SIG-M5 (cell line): ENCODE data around the gene AFG1L.
A peak's percentile ranks its signal among the peaks of the same experiment; 100 is the strongest.
"Not testable (repeated sequence)": the region's sequence is repeated elsewhere in the genome, so short reads cannot be mapped to it uniquely, and the experiment has no call there.

Experiments used
- DNase-seq: peaks from one replicate; lab custom pipeline; 2025; lab: John Stamatoyannopoulos, UW

The AFG1L gene

DNA sequence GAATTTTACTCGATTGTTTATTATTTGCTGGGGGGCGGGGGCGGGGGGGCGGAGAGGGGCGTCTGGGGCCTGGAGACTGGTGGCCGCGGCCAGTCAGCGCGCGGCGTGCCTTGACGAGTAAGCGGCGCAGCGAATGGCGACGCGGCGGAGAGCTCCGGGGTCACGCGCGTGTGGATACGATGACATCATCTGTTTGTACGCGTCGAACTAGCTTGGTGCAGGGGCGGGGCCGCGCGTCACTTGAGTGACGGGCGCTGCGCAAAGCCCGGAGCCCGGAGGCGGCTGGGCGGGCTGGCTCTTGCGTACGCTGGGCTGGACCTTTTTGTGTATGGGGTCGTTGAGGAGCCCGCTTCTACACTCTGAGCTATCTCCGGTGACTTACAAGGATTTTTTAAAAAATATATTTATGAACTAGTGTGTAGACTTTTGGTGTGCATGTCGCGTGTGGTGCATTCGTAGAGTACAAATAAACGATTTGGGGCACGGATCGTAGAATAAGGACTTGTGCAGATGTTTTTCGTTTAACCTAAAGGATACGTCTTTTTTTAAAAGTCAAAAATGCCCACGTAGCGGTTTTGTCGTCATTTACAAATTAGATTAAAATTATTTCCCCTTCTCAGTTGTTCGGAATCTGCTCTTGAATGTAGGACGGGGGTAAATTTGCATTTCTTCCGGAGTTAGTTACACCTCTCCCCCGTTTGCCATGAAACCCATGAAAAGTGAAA, 263.7 kb downstream of the AFG1L start:
- peak; percentile 80 for DNase-seq

DNA sequence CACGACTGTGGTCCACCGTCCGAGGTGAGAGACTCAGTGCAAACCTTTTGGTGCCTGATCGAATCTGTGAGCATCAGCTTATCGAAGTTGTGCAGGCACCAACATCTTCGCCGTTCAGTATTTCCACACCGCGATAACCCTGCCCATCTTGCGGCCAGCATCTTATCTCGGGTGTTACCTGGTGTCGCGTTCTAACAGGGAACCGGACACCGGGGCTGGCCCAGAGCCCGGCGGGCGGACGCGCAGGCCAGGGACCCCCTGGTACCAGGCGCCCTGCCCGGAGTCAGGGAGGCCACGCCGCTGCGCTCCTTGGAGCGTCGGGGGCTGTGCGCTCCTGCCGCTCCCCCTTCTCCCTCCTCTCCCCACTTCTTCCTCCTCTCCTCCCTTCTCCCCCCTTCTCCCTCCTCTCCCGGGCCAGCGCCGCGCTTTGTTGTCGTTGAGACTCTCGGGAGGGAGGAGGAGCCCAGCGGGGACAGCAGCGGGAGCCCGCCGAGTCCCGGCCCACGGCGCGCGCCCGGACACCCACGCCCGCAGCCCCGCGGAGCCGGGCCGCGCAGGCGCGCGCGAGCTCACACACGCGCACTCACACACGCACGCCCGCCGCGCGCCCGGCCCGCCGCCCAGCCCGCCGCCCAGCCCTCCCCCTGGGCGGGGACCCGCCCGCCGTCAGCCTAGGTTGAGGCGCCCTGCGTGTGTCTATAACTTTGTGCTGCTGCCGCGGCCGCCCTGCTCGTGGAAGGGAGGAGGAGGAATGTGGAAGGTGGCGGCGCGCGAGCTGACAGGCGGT, 264.4 kb downstream of the AFG1L start:
- DNase-seq, result peak; percentile 44

DNA sequence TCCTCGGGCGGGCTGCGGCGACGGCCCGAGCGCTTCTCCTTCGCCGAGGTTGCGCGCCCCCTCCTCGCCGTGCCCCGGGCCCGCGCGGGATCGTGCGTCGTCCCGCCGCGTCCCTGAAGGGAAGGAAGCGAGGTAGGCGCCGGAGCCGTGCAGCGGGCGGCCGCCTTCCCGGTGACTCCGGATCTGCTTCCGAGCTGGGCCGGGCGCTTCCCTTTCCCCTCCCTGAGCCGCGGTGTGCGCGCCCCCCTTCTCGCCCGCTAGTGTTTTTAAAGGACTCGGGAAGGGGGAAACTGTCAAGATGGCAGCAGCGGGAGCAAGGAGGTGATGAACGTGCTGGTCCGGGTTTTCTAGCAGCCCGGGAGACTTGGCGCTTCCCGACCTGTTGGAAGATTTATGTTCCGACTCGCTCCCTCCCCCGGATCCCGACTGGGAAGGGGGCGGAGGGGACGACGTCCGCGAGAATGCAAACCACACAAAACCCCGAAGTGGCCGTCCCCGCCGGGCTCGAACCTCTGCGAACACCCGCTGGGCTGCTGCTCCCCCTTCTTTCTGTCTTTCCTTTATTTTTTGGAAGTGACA, 265.1 kb downstream of the AFG1L start:
- no peak for DNase-seq

DNA sequence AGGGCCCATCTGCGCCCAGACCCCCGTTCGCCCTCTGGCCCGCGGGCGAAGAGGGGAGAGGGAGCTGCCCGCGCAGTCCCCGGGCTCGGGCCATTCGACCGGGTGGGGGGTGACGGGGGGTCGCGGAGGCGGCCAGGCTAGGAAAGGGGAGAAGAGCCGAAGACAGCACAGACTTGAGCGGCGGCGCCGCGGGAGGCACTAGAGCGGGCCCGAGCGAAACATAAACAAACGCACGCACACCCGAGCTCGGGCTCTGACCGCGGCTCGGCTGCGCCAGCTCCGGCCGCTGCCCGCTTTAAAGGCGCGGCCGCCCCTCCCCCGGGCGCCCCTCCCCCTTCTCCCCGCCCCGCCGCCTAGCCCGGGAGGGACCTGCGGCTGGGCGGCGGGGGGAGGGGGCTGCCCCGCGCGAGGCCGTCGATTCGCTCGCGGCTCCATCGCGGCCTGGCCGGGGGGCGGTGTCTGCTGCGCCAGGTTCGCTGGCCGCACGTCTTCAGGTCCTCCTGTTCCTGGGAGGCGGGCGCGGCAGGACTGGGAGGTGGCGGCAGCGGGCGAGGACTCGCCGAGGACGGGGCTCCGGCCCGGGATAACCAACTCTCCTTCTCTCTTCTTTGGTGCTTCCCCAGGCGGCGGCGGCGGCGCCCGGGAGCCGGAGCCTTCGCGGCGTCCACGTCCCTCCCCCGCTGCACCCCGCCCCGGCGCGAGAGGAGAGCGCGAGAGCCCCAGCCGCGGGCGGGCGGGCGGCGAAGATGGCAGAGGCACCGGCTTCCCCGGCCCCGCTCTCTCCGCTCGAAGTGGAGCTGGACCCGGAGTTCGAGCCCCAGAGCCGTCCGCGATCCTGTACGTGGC, 265.8 kb downstream of the AFG1L start, which contains the start of gene FOXO3:
TSS of gene FOXO3 (plus strand) at position 455 of the 846 bp plus-strand sequence. CDS start at position 747, 292 bp downstream.
- DNase-seq, result no peak

DNA sequence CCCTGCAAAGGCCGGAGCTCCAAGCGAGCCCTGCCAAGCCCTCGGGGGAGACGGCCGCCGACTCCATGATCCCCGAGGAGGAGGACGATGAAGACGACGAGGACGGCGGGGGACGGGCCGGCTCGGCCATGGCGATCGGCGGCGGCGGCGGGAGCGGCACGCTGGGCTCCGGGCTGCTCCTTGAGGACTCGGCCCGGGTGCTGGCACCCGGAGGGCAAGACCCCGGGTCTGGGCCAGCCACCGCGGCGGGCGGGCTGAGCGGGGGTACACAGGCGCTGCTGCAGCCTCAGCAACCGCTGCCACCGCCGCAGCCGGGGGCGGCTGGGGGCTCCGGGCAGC, 266.4 kb downstream of the AFG1L start:
- DNase-seq, result not testable (repeated sequence)

DNA sequence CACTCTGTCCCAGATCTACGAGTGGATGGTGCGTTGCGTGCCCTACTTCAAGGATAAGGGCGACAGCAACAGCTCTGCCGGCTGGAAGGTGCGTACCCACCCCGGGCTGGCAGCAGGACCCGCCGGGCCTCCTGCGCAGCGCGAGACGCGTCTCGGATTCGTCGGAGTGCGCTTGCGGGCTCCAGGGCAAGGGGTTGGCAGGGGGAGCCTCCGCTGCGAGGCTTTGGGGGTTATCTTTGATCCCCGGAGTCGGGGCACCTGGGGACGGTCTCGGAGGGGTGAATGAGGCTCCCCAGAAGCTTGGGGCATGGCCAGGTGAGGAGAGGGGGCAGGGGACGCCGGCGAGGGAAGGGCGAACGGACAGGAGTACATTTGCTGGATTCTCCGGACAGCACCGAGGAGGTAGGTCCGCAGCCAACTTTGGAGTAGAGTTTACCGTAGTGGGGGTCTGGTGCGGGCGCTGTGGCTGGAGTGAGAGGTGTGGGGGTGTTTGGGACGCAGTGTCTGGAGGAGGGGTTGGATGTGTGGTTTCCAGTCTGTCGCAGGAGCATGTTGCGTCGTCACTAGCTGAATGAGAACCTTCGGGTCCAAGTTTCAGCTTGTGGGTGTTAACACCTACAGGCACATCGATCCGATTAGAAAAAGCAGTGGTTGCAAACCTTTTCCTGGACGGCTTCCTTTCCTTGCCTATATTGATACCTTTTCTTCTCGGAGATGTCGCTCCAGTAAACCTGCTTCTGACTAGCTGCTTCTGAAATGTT, 267.1 kb downstream of the AFG1L start:
- no peak for DNase-seq

DNA sequence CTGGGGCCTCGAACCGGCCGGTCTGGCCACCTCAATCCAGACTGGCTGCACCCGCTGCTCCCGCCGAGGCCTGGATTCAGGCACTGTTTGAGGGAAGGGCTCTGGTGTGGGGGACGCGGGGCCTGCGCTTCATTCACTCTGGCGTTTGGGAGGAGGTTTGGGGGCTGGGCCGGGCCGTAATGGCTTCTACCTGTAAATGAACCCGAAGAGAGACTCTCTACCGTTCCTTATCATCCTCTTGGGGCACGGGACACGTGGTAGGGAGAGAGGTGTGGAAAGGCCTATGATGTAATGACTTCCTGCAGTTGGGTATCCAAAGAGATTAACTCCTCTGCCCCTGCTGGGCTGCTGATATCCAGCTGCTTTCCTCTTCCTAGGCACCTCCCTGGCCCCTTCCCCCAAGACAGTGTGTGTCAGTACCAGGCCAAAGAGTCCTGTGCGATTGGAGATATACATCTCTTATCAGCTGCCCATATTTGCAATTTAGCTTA, 267.7 kb downstream of the AFG1L start:
- peak; percentile 16 for DNase-seq

DNA sequence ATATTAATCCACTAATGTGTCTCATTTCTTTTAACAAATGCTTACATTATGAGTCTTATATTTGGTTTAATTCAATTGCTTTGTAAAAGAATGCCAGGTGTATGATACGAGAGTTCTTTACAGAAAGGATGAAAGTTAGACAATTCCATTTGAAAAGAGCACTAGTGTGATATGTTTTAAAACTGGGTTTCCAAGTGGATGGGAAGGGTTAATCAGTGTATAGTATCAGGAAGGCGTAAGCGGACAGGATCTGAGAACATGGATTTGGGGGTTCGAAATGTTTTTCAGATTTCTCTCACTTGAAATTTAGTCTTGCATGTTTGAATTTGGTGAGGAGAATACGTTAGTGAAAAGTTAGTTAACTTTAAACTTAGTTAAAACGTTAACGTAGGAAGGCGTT, 268.4 kb downstream of the AFG1L start:
- no peak for DNase-seq

DNA sequence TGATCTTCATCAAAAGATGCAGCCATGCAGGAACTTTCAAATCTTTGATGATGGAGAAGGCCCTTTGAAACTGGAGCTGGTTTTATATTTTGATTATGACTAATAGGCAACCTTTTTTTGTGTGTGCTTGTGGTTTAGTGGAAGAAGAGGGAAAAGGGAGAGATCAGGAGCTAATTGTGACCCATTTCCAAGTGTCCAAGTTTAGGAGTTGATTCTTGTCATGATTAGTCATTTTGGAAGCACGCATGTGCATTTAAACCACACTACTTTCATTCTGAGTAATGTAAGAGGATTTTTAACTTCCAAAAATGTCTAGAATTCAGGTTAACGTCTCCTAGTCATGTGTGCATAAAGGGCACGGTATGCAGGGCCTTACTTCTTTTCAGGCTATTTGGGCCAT, 269.3 kb downstream of the AFG1L start:
- no peak for DNase-seq

DNA sequence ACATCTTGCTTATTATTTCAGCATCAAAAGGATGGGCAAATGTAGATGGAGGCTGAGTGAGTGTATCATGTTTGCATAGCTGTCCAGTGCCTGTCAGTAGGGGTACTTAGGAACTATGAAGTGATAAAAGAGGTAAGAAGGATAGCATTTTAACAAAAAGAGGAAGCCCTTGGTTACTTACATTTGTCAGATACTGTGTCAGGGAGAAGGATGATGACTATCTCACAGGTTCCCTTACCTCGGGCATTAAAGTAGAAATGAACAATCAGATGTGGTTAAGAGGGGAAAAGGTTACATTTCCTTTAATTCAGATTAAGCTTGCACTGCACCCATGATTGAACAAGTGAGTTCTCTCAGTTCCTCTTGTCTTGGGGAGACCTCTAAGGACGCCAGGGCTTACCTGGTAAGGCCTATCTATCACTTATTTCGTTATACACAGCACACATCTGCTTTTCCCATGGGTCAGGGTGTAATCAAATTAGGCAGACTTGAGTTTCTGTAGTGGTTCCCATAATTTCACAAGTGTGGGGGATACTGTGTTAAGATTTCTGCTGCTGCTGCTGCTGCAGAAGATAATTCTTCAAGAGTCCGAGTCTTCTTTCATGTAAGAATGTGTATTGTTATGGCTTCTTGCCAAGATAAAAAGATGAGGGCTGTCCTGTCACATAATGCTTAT, 270.4 kb downstream of the AFG1L start:
- DNase-seq, result peak; percentile 65

DNA sequence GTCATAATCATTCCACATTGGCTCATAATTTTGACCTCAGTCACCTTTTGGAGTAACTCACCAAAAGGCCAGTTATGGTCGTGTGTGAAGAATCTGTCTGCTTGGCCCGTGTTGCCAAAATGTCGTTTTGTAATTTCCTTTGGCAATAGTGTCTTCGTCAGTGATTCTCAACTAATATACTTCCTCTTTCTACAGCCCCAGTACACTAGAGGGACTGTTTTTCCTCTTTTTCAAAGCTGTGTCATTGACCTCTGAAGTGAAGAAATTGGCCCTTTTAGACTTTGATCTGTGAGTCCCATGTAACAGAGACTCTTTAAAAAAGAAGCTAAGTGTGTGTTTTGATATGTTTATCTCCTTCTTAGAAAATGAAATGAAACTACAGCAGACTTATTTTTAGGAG, 271.0 kb downstream of the AFG1L start:
- peak; percentile 84 for DNase-seq

DNA sequence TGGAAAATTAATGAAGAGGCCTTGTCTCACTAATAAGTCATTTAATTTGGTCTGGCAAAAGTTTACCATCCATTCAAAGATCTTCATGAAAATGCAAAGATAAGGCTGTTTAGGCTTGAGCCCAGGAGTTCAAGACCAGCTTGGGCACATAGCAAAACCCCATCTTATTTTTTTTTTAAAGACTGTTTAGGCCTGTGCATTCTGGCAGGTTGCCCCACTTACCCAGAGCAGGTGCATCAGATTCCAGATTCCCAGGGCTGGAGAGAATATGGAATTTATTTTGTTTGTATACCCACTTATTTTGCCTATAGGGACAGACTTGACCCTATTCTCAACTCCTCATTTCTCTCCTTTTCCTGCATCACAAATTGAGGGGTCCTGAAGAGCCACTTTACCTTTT, 271.6 kb downstream of the AFG1L start:
- DNase-seq, result no peak

DNA sequence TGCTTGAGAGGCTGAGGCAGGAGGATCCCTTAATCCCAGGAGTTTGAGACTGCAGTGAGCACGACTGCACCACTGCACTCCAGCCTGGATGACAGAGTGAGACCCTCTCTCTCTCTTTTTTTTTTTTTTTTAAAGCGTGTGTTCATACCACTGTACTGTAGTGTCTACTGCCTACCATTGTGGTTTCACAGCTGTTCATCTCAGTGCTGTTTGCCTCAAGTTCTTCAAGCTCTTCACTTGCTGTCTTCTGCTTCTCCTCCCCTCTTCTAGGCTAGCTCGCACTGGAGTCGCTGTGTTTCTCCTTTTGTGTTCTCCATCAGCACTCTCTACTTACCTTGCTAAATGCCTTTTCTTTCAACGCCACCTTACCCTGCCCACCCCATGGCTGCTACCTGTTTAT, 273.2 kb downstream of the AFG1L start:
- DNase-seq, result no peak

DNA sequence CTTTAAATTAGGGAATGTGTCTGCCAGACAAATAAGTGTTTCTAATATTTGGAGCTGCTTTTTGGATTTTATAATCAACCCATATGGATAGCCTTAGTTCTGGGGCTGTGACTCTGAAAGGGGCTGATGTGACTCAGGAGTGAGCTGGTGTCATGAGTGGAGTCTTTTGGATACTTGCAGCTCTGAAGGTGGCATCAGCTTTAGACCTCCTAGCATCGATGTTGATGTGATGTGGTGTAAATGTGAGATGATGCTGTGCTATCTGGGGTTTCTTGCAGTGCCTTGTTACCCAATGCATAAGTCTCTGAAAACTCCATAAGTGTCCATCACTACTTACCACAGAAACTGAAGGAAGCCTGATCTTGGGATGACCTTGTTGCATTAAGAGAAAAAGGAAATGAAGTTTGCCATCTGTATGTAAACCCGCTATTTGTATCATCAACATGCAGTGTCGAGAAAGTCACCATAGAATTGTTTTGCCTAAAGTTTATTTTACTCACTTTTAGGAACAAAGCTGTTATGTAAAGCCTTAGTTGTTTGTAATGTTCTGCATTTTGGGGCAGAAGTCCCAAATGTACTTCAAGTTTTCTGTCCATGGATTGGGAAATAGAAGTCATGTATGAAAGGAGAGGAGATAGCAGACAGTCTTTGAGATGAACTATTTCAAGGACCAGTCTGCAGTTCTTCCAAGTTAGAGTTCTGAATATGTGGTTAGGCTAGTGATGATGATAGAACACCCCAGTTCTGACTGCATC, 273.9 kb downstream of the AFG1L start:
- DNase-seq, result no peak

DNA sequence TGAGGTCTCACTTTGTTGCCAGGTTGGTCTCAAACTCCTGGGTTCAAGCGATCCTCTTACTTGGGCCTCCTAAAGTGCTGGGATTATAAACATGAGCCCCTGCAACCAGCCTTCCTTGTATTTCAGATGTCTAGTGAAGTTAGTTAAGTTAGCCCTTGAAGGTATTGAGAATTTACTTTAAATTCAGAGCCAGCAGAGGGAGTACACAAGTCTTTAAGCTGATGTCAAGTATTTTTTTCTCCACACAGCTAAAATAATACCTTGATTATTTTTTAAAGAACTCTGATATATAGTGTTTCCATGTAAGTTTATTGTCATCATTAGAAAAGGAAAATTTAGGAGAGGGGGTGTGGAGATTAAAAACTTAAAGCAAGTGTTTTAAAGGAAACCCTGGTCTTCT, 275.7 kb downstream of the AFG1L start:
- no peak for DNase-seq

DNA sequence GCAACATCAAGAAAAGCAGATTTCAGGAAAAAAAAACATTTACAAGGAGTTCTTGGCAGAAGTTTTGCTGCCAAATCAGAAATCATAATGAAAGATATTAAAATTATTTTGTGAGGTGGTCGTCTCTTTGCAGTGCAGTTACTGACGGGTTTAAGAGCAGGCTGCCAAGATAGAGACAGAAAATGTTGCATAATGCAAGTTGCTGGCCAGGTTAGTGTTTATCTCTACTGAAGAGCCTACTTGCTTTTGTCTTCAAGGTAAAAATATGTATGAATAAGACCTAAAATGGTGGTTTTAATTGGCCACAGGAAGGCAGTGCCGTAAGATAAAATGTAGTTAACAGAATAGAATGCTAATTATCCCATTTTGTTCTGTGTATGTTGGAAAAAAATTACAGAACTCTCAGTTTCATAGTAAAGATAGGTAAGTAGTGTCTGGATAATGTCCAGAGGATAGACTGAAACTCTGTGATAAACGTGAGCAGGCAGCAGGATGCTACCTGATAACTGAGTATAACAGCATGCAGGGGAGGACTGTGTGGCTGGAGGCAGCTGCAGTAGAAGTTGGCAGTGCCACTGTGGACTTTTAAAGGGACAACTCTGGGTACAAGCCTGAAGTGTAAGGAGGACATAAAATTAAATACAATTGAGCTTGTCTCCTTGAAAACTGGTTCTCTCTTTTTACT, 279.7 kb downstream of the AFG1L start:
- DNase-seq, result no peak
